IPS-15b (cell line): ENCODE data around the gene NMT2.

ENCODE experiments used
- H3K27me3 ChIP-seq: one replicate; pipeline ENCODE4 v1.6.1; 2013; ENCODE audit warnings: low read length; ENCODE audit not compliant: control insufficient read depth, insufficient read depth
- H3K36me3 ChIP-seq: one replicate; pipeline ENCODE4 v1.6.1; 2013; ENCODE audit warnings: low read length; ENCODE audit not compliant: control insufficient read depth, insufficient read depth
- H3K4me1 ChIP-seq: one replicate; pipeline ENCODE4 v1.6.1; 2013; ENCODE audit warnings: mild to moderate bottlenecking, low read length; ENCODE audit not compliant: control insufficient read depth, insufficient read depth
- H3K4me3 ChIP-seq: one replicate; pipeline ENCODE4 v1.5.1; 2013; ENCODE audit warnings: low read depth, low read length
- H3K9ac ChIP-seq: one replicate; pipeline ENCODE4 v1.6.1; 2013; ENCODE audit warnings: low read depth, mild to moderate bottlenecking, low read length
- H3K9me3 ChIP-seq: one replicate; pipeline ENCODE4 v1.6.1; 2013; ENCODE audit warnings: mild to moderate bottlenecking, low read length; ENCODE audit not compliant: control insufficient read depth, insufficient read depth

NMT2 gene

GRCh38 chr10:15131330-15131729 lies 37.2 kb downstream of the NMT2 start:
- Histone ChIP-seq H3K9me3 (no peaks in the 10 kb centered on the region), H3K9ac (no peak overlapping the region), H3K4me3 (no peak overlapping the region), H3K4me1 (no peaks in the 10 kb centered on the region), H3K36me3 (peaks cover 11% of the 10 kb centered on the region), H3K27me3 (no peaks in the 10 kb centered on the region)

GRCh38 chr10:15124908-15125307 lies 43.6 kb downstream of the NMT2 start:
- Histone ChIP-seq H3K9ac (no peak overlapping the region), H3K9me3 (no peaks in the 10 kb centered on the region), H3K27me3 (no peaks in the 10 kb centered on the region), H3K36me3 (peaks cover 4% of the 10 kb centered on the region), H3K4me3 (no peak overlapping the region), H3K4me1 (no peaks in the 10 kb centered on the region)

- peaks cover 4% of the 10 kb centered on the region for H3K36me3 ChIP-seq
- H3K9me3 ChIP-seq = no peaks in the 10 kb centered on the region
- H3K4me3 ChIP-seq = no peak overlapping the region
- H3K9ac ChIP-seq = no peak overlapping the region
- no peaks in the 10 kb centered on the region for H3K27me3 ChIP-seq
- H3K4me1 ChIP-seq = no peaks in the 10 kb centered on the region
These were observed 44.3 kb downstream of the NMT2 start for GRCh38 chr10:15124190-15124589.

DNA sequence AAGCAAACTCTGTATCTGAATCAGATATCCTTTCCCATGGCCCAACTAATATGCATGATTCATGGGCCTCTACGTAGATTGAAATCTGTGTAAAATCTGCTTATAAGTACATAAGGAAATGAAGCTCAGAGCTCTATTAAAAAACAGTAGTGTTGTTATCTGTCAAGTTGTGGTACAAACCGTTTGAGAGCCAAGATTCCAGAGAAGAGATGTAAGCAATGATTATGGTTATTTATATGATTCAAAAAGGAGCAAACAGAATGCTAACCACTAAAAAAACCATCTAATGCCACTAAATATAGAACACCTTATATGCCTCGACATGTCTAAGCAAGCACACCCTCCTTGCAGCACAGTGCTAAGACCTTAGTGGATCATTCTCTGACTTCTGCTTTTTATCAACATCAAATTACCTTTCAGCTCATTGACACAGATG lies 44.7 kb downstream of the NMT2 start:
- H3K27me3 ChIP-seq = no peaks in the 10 kb centered on the region
- peaks cover 4% of the 10 kb centered on the region for H3K36me3 ChIP-seq
- H3K4me1 ChIP-seq = no peaks in the 10 kb centered on the region
- H3K9me3 ChIP-seq = no peaks in the 10 kb centered on the region
- H3K4me3 ChIP-seq = no peak overlapping the region
- no peak overlapping the region for H3K9ac ChIP-seq

GRCh38 chr10:15122477-15123030 lies 45.9 kb downstream of the NMT2 start:
- Histone ChIP-seq H3K9me3 (no peaks in the 10 kb centered on the region), H3K27me3 (no peaks in the 10 kb centered on the region), H3K9ac (no peak overlapping the region), H3K4me3 (no peak overlapping the region), H3K36me3 (peaks cover 4% of the 10 kb centered on the region), H3K4me1 (no peaks in the 10 kb centered on the region)

DNA sequence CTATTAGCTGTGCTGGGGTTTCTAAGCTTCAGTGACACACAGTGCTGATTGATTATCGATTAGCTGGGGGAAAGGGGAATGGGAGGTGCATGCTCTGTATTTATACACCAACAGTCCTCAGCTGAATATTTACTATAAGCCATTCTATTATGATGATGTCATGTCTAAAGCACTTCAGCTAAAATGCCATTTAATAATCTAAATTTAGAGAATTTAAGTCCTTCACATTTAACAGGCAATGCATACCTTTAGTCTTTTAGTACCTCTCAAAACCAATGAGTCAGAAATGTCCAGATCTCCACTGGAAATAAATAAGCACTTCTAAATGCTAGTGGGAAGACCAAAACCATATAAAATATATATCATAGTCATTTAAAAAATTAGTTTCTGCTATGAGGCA lies 46.8 kb downstream of the NMT2 start:
- no peaks in the 10 kb centered on the region for H3K4me1 ChIP-seq
- no peaks in the 10 kb centered on the region for H3K27me3 ChIP-seq
- no peak overlapping the region for H3K4me3 ChIP-seq
- peaks cover 4% of the 10 kb centered on the region for H3K36me3 ChIP-seq
- no peaks in the 10 kb centered on the region for H3K9me3 ChIP-seq
- H3K9ac ChIP-seq = no peak overlapping the region

GRCh38 chr10:15120523-15120922 lies 48.0 kb downstream of the NMT2 start:
- no peaks in the 10 kb centered on the region for H3K36me3 ChIP-seq
- H3K4me1 ChIP-seq = no peaks in the 10 kb centered on the region
- no peak overlapping the region for H3K9ac ChIP-seq
- no peaks in the 10 kb centered on the region for H3K27me3 ChIP-seq
- H3K9me3 ChIP-seq = no peaks in the 10 kb centered on the region
- no peak overlapping the region for H3K4me3 ChIP-seq

DNA sequence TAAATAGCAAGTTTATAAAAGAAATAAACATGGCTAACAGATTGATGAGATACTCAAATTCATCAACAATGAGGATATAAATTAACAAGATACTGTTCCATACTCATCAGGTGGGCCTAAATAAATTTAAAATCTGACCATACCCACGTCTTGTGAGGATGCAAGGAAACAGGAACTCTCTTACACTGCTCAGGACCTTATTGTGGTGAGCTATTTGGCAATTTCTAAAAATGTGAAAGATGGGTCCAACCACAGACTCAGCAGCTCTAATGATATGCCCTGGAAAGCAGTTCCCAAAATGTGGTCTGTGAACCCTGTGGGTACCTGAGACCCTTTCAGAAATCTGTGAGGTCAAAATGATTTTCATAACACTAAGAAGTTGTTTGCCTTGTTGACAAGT lies 49.9 kb downstream of the NMT2 start:
- H3K4me3 ChIP-seq = no peak overlapping the region
- no peaks in the 10 kb centered on the region for H3K36me3 ChIP-seq
- H3K27me3 ChIP-seq = no peaks in the 10 kb centered on the region
- H3K9me3 ChIP-seq = no peaks in the 10 kb centered on the region
- H3K9ac ChIP-seq = no peak overlapping the region
- H3K4me1 ChIP-seq = no peaks in the 10 kb centered on the region

GRCh38 chr10:15116225-15116624 lies 52.3 kb downstream of the NMT2 start:
- Histone ChIP-seq H3K9ac (no peak overlapping the region), H3K36me3 (no peaks in the 10 kb centered on the region), H3K4me3 (no peak overlapping the region), H3K4me1 (no peaks in the 10 kb centered on the region), H3K9me3 (no peaks in the 10 kb centered on the region), H3K27me3 (no peaks in the 10 kb centered on the region)

- Histone ChIP-seq H3K27me3 (no peaks in the 10 kb centered on the region), H3K36me3 (peaks cover 3% of the 10 kb centered on the region), H3K9me3 (no peaks in the 10 kb centered on the region), H3K9ac (no peak overlapping the region), H3K4me3 (no peak overlapping the region), H3K4me1 (no peaks in the 10 kb centered on the region)
These were observed 54.7 kb downstream of the NMT2 start for GRCh38 chr10:15113766-15114165.

- peaks cover 3% of the 10 kb centered on the region for H3K36me3 ChIP-seq
- no peaks in the 10 kb centered on the region for H3K27me3 ChIP-seq
- no peak overlapping the region for H3K9ac ChIP-seq
- H3K9me3 ChIP-seq = no peaks in the 10 kb centered on the region
- no peaks in the 10 kb centered on the region for H3K4me1 ChIP-seq
- no peak overlapping the region for H3K4me3 ChIP-seq
These were observed 55.8 kb downstream of the NMT2 start for GRCh38 chr10:15112657-15113056.

- Histone ChIP-seq H3K9ac (no peak overlapping the region), H3K4me3 (no peak overlapping the region), H3K27me3 (no peaks in the 10 kb centered on the region), H3K4me1 (no peaks in the 10 kb centered on the region), H3K36me3 (peaks cover 14% of the 10 kb centered on the region), H3K9me3 (no peaks in the 10 kb centered on the region)
These were observed 62.0 kb downstream of the NMT2 start for GRCh38 chr10:15106352-15107013.
